ENCODE results near the gene CYP1A2. TPM values are rescaled to one million over a fixed set of nuclear protein-coding genes. Genes with fewer than 3 reads are reported as not detected.

CYP1A2 gene
- total and polyA plus RNA-seq, 2 of the 13 experiments (the other 11 are each of a cell fraction or from before 2014, with no cell fraction given): 0.07 TPM; not detected in 1

GRCh38 chr15:74725845-74726773 lies 22.5 kb upstream of the CYP1A2 start (continued):
- TF ChIP-seq ZBED4 (CRISPR knock-in tag; IDR thresholded peaks at IDR 0.05; ENCODE audit: borderline replicate concordance) (peak; percentile 96), ZNF562 (CRISPR knock-in tag; IDR thresholded peaks at IDR 0.05; ENCODE audit: borderline replicate concordance) (no peak), GATAD2A (CRISPR knock-in tag; IDR thresholded peaks at IDR 0.05) (no peak), ZXDC (CRISPR knock-in tag; IDR thresholded peaks at IDR 0.05) (0 out of 2 replicates have a peak, but pooled peaks have one; percentile 27), ZNF329 (CRISPR knock-in tag; IDR thresholded peaks at IDR 0.05; ENCODE audit: low read depth) (no peak), GMEB2 (CRISPR knock-in tag; IDR thresholded peaks at IDR 0.05; ENCODE audit: low read depth) (no peak), KDM6A (CRISPR knock-in tag; IDR thresholded peaks at IDR 0.05; ENCODE audit: low read depth) (no peak; the same call in 1 of the 2 replicates), DR1 (CRISPR knock-in tag; IDR thresholded peaks at IDR 0.05) (no peak), MIXL1 (CRISPR knock-in tag; IDR thresholded peaks at IDR 0.05) (no peak), ZBTB37 (CRISPR knock-in tag; IDR thresholded peaks at IDR 0.05) (0 out of 2 replicates have a peak, but pooled peaks have one; percentile 49), ZMAT3 (CRISPR knock-in tag; conservative IDR thresholded peaks at IDR 0.05) (no peak; the same call in 1 of the 2 replicates), ZBTB8A (CRISPR knock-in tag; IDR thresholded peaks at IDR 0.05; ENCODE audit: borderline replicate concordance, low read depth) (no peak), DZIP1 (CRISPR knock-in tag; IDR thresholded peaks at IDR 0.05) (no peak), HIVEP1 (CRISPR knock-in tag; IDR thresholded peaks at IDR 0.05) (0 out of 2 replicates have a peak, but pooled peaks have one; percentile 57), BHLHE40 (IDR thresholded peaks at IDR 0.05; ENCODE audit: low read length) (peak; percentile 82), KLF11 (CRISPR knock-in tag; IDR thresholded peaks at IDR 0.05) (no peak), RAD51 (IDR thresholded peaks at IDR 0.05; ENCODE audit: borderline replicate concordance) (no peak)
